Kidney epithelial cell (primary cell): ENCODE measurements around the gene DUOX2. TPM values are rescaled to one million over a fixed set of nuclear protein-coding genes. Genes with fewer than 3 reads are reported as not detected.
A peak's percentile ranks its signal among the peaks of the same experiment; 100 is the strongest.
"Not testable (repeated sequence)": the region's sequence is repeated elsewhere in the genome, so short reads cannot be mapped to it uniquely, and the experiment has no call there.

Source experiments
- DNase-seq: peaks from one replicate; pipeline ENCODE4 v3.0.0-alpha.2; 2010; ENCODE audit warnings: low read depth
- H3K27me3 ChIP-seq: 2 replicates; pipeline ENCODE4 v1.6.0; 2011; ENCODE audit warnings: low read length; ENCODE audit not compliant: control insufficient read depth, insufficient read depth
- H3K36me3 ChIP-seq: 2 replicates; pipeline ENCODE4 v1.5.1; 2011; ENCODE audit warnings: low read length; ENCODE audit not compliant: control insufficient read depth, insufficient read depth
- H3K4me3 ChIP-seq: 2 replicates; pipeline ENCODE4 v1.5.1; 2011; ENCODE audit warnings: low read depth, mild to moderate bottlenecking, control low read depth, low read length
- total RNA-seq: library from RNA; depleted of rRNA; stranded (reverse); fragments of >200 nt; gene quantifications from 2 replicates; pipeline ENCODE4 v1.2.3, GENCODE V29; 2015
- TF ChIP-seq, protein P1 (sequence below): IDR thresholded peaks from 2 replicates; pipeline ENCODE4 v1.5.1; 2011; ENCODE audit warnings: mild to moderate bottlenecking, moderate library complexity, low read length, control low read depth, inconsistent platforms; ENCODE audit not compliant: insufficient read depth, poor library complexity, severe bottlenecking

The DUOX2 gene
- total RNA-seq, 1 donor from 2014 or later: 0.08 TPM

DNA sequence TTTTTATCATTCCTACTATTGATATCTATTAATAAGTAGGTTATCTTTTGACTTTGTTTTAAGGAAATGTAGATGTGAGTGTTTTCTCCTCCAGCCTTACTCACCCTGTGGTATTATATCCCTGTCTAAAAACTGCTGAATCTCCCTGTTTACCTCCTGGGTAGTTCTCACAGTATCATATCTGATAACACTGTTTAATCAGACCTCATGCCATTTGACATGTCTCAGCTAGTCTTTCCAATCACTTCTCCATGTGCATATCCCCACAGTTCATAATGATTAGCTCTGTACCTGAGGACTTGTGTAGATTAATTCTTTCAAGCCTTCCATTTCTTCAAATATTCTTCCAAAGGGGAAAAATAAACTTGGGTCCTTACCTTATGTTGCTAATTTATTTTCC is 30.7 kb downstream of the DUOX2 start:
- H3K4me3 ChIP-seq: no peak overlapping the region
- no peaks in the 10 kb centered on the region for H3K36me3 ChIP-seq
- TF ChIP-seq, protein P1, sequence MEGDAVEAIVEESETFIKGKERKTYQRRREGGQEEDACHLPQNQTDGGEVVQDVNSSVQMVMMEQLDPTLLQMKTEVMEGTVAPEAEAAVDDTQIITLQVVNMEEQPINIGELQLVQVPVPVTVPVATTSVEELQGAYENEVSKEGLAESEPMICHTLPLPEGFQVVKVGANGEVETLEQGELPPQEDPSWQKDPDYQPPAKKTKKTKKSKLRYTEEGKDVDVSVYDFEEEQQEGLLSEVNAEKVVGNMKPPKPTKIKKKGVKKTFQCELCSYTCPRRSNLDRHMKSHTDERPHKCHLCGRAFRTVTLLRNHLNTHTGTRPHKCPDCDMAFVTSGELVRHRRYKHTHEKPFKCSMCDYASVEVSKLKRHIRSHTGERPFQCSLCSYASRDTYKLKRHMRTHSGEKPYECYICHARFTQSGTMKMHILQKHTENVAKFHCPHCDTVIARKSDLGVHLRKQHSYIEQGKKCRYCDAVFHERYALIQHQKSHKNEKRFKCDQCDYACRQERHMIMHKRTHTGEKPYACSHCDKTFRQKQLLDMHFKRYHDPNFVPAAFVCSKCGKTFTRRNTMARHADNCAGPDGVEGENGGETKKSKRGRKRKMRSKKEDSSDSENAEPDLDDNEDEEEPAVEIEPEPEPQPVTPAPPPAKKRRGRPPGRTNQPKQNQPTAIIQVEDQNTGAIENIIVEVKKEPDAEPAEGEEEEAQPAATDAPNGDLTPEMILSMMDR: no peak
- H3K27me3 ChIP-seq: peaks cover 2% of the 10 kb centered on the region
- no peak for DNase-seq

DNA sequence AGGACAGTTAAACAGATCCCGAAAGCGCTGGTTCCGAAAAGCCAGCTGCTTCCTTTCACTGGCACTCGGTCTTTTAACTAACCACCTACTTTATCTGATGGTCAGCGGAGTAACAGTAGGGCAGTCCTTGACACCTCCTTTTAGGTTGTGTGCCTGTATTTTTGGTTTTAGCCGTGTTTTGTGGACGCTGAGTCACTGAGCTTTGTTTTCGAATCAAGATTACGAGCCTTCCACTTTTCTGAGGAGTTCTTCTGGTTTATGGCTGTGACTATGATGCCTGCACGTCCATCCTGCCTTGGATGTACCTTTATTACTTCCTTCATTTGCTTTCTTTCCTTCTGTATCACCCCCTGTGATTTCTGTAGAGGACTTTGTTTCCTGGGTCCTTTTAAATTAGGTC is 31.6 kb downstream of the DUOX2 start:
- not testable (repeated sequence) for H3K4me3 ChIP-seq, H3K27me3 ChIP-seq, DNase-seq, H3K36me3 ChIP-seq

DNA sequence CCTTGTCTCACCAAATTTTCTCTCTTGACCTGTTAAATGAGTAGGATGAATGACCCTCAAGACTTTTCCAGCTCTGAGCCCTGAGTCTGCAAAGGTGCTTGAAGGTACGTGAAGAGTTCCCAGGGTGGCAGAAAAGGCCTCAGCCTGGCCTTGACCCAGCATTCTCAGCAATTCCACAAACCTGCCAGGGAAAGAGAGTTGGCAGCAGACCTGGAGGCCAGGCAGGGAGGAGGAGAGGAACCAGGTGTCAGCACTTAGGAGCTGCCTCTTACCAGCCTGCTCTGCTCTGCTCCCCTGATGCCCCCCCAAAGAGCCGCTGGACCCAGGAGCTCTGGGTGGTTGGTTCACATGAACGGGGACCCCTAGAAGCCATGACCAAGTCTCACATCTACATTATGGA is 33.4 kb downstream of the DUOX2 start:
- DNase-seq, H3K36me3 ChIP-seq, H3K27me3 ChIP-seq, H3K4me3 ChIP-seq: not testable (repeated sequence)

DNA sequence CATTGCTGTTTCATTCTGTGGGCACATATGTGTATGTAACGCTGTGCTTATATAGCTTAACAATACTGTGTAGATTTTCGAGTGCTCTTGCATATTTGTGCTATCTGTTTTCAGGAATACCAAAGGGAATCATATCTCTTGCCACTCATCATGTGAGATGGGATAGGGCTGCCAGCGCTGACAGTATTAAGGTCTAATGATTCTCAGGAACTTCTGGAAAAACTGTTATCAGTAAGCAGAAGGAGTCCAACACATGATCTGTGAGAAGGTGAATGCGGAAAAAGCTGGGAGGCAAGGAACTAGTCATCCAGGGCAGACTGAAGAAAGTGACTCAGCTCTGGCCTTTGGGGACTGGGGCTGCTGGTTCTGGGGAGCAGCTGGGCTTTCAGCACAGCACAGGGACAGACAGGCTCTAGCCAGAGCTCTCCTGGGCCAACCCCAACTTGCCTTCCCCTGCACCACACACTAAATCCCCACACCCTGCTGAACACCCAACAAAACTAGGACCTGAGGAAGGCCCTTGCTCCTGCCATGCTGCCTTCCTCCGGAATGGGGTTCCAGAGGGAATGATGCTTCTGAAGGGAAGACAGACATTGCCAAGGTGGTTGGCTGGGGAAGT is 34.2 kb downstream of the DUOX2 start:
- H3K27me3 ChIP-seq, H3K36me3 ChIP-seq, DNase-seq, H3K4me3 ChIP-seq: not testable (repeated sequence)

DNA sequence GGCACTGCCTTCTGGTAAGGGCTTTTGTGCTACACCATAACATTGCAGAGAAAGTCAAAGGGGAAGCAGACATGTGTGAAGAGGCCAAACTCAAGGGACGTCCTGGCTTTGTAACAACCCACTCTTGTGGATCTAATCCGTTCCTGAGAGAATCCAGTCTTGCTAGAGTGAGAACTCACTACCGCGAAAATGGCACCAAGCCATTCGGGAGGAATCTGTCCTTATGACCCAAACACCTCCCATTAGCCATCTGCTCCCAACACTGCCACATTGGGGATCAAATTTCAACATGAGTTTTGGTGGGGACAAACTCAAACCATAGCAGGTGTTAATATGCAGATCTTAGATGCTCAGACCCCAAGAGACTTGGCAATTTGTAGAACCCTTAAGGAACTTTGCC is 34.8 kb downstream of the DUOX2 start:
- H3K27me3 ChIP-seq, DNase-seq, H3K36me3 ChIP-seq, H3K4me3 ChIP-seq: not testable (repeated sequence)

DNA sequence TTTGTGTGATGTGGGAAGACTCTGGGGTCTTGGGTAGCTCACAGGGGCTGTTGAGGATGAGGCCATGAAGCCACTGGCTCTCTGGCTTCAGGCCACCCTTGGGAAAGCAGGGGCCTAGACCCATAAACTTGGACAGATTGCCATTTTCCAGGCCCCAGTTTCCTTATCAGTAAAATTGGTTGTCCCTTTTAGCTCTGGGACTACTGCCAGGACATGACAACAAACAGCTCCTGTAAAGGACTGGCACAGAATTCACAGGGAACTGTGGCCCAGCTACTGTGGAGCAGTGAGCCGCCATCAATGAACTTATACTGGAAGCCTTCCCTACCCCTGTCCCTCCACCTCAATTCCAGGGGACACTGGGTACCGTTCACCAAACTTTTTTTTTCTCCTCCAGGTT is 36.6 kb downstream of the DUOX2 start:
- H3K4me3 ChIP-seq, DNase-seq, H3K36me3 ChIP-seq, H3K27me3 ChIP-seq: not testable (repeated sequence)

DNA sequence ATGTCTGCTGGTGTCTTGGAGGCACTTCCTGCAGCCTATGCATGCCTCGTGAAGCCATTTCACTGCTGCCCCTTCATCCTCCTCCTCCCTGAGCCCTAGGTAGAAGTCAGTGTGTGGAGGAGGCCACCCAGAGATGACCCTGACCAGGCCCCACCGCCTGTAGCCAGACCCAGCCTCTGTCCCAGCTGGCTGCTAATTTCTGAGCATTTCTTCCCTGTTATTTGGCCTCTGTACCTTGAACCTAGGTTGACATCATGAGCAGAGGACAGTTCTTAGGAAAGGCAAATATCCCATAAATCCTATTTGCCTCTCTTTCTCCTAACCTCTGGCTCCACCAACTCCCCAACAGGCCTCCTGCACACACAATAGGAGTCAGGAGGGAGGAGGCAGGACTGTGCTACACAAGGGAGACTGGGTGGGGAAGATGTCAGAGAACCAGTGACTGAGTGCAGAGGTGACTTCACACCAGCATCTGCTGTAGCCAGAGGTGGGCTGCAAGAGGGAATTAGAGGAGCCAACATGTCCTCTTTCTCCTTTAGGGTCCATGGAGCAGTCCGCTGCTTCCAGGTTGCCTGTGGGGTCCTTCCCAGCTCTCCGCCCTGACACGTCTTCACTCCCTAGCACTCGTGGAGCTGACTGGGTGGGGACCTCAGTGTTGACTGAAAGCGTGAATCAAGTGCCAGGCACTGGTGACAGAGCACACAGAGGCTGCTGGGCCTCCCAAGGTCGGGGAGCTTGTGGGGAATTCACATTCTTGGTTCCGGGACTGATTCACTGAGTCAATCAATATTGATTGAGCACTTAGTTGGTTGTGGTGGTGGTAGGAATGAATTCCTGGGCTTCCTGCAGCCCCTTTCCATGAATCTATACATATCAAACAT is 38.3 kb downstream of the DUOX2 start:
- H3K27me3 ChIP-seq, H3K4me3 ChIP-seq, H3K36me3 ChIP-seq, DNase-seq: not testable (repeated sequence)

DNA sequence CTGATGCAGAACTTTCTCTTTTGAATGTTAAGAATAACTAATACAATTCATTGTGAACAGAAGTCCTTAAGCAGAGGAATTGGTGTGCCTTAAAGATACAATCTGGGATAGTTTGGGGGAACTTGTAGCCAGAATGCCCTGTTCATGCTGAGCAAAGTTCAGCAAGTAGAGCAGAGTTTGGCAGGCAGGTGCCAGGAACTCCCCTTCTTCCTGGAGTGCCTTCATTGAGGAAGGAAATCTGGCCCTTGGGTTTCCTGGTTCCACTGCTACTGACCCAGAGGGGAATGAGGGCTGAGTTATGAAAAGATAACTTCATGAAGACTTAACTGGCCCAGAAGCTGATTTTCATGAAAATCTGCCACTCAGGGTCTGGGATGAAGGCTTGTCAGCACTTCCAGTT is 40.4 kb downstream of the DUOX2 start:
- not testable (repeated sequence) for H3K27me3 ChIP-seq, H3K36me3 ChIP-seq, H3K4me3 ChIP-seq, DNase-seq

DNA sequence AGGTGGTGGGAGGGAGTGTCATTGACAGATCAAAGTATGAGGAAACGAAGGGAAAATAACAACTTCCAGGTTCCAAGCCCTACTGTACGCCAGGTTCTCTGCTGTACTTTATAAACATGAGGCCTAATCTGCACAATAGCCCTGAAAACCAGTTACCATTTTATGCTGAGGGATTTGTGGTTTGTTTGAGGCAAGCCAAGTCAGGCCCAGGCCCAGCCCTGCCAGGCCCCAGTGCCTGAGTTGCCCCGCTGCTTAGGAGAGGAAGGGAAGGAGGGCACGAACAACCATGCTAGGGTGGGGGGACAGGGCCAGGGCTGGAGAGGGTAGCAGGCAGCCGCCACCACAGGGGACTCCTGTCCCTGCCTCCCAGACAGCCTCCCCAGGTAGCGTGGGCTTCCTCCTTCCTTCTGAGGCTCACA is 44.0 kb downstream of the DUOX2 start:
- H3K4me3 ChIP-seq, H3K27me3 ChIP-seq, DNase-seq, H3K36me3 ChIP-seq: not testable (repeated sequence)

DNA sequence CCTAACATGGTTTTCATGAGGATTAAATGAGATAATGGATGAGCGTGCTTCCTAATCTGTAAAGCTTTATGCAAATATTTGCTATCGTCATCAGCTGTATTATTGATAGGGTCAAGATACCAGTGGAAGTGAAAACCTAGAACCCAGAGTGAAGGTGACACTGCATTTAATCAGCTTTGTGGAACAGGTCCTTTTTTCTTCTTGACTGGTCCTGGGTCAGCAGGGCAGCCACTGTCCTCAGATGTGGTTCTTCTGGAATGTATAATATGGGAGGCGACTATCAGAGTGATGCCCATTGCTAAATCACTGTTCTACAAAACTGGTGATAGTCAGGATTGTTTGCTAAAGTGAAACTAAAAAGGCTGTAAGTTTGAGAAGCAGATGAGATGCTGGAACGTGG is 49.6 kb downstream of the DUOX2 start:
- Histone ChIP-seq H3K36me3 (no peaks in the 10 kb centered on the region), H3K4me3 (no peak overlapping the region), H3K27me3 (no peaks in the 10 kb centered on the region)
- TF ChIP-seq, protein P1: no peak
- DNase-seq: peak; percentile 44

DNA sequence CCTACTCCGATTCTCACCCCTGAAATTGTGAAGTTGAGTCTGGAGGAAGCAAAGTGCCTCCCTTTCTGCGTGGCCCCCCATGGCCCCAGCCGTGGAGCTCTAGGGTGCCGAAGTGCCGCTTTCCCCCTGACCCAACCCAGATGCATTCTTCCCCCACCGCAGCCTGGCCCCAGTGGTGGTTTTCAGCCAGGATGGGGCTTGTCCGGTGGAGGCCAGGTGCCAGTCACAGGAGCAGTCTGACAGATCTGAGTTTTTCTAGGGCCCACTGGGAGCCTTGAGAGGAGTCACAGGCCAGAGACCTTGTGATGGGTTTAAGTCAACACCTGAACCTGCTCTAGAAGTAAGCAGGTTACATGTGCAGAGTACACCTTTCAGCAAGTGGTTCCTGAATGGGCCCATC is 51.7 kb downstream of the DUOX2 start:
- H3K36me3 ChIP-seq, DNase-seq, H3K4me3 ChIP-seq, H3K27me3 ChIP-seq: not testable (repeated sequence)

DNA sequence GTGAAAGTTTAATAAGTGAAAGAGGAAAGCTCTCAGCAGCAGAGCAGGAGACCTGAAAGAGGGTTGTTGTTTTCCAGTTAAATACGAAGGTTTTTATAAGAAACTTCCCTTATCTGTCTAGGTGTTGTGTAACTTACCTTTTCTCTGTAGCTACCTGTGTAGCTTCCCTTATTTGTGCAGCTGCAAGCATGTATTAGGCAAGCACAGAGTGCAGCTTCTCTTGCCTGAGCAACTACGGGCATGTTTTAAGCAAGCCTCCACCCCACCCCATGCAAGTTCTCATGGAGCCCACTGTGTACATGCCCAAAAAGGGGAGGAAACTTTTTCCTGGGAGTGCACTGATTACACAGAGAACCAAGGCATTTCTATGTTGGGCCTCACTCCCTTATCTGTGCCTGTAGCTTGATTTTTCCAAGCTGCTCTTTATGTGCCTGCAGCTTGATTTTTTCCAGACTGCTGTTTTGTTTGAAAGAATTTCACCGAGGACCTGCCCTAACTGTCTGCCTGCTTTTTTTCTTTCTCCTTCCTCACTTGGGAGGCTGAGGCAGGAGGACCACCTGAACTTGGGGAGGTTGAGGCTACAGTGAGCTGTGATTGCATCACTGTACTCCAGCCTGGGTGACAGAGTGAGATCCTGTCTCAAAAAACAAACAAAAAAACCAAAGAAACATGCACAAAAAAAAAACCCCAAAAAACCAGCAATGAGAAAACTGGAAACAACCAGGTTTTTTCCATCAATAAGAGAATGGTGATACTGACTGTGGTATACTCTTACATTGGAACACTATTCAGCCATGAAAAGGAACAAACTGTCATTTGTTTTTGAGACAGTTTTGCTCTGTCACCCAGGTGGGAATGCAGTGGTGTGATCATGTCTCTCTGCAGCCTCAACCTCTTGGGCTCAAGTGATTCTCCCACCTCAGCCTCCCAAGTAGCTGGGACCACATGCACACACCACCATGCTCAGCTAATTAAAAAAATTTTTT is 55.0 kb downstream of the DUOX2 start:
- not testable (repeated sequence) for H3K4me3 ChIP-seq, DNase-seq, H3K36me3 ChIP-seq, H3K27me3 ChIP-seq
